Colonic mucosa (tissue), 4 donors: ENCODE measurements around the gene EYS. TPM values are rescaled to one million over a fixed set of nuclear protein-coding genes. Genes with fewer than 3 reads are reported as not detected.
"Not testable (repeated sequence)": the region's sequence is repeated elsewhere in the genome, so short reads cannot be mapped to it uniquely, and the experiment has no call there.

Experiments
- DNase-seq: peaks from one replicate; pipeline ENCODE4 v3.0.0-alpha.2; 2020
- H3K27ac ChIP-seq: fragments of 200-600 bp; one replicate; pipeline ENCODE4 v1.8.0; 2021
- H3K27me3 ChIP-seq: fragments of 200-600 bp; one replicate; pipeline ENCODE4 v1.8.0; 2021
- H3K36me3 ChIP-seq: fragments of 200-600 bp; one replicate; pipeline ENCODE4 v1.8.0; 2021
- H3K4me1 ChIP-seq: fragments of 200-600 bp; one replicate; pipeline ENCODE4 v1.8.0; 2021; ENCODE audit warnings: mild to moderate bottlenecking
- H3K4me3 ChIP-seq: fragments of 200-600 bp; one replicate; pipeline ENCODE4 v1.8.0; 2021
- H3K9ac ChIP-seq, 2 donors: one replicate each; pipeline ENCODE4 v1.7.0; 2013; ENCODE audit warnings: control low read depth in 2 of 2, low read depth in 2 of 2, low read length in 2 of 2
- H3K9me3 ChIP-seq: fragments of 200-600 bp; one replicate; pipeline ENCODE4 v1.8.0; 2021
- CTCF ChIP-seq: fragments of 200-600 bp; IDR thresholded peaks from one replicate; pipeline ENCODE4 v1.8.0; 2022; ENCODE audit warnings: antibody characterized with exemption, mild to moderate bottlenecking
- intact Hi-C: fragments of 100-400 bp; cut with DNase I; formaldehyde crosslinking; loops from one replicate; pipeline ENCODE4 v1.14.1; 2022
- total RNA-seq, 2 donors: library from RNA; stranded (reverse); fragmentation: NEBNext Ultra II Directional in 1 of 2; extraction: Animal tissue kit (Norgen Biotek cat#: 25700) in 1 of 2; gene quantifications; one replicate each; pipeline ENCODE4 v1.2.1, GENCODE V29; 2021
- donor health status: healthy.
- donor health status: DM: no; HTN: no; CAD: no.
- donor health status: DM: no; HTN: no; CAD: no.

The EYS gene
- total RNA-seq, 2 donors from 2014 or later, result 0.64 to 0.82 TPM

- Histone ChIP-seq H3K9ac (no peak overlapping the region), H3K4me3 (no peak overlapping the region), H3K27ac (no peak overlapping the region), H3K36me3 (no peaks in the 10 kb centered on the region), H3K4me1 (no peaks in the 10 kb centered on the region), H3K27me3 (no peaks in the 10 kb centered on the region), H3K9me3 (no peaks in the 10 kb centered on the region)
- TF ChIP-seq CTCF, result no peak
- no peak for DNase-seq
- intact Hi-C loops, result no loop called here
These were observed 175.5 kb downstream of the EYS start for GRCh38 chr6:65531533-65531932.

- Histone ChIP-seq H3K27me3 (no peaks in the 10 kb centered on the region), H3K4me3 (no peak overlapping the region), H3K36me3 (no peaks in the 10 kb centered on the region), H3K4me1 (no peaks in the 10 kb centered on the region), H3K27ac (no peak overlapping the region), H3K9ac (no peak overlapping the region), H3K9me3 (no peaks in the 10 kb centered on the region)
- intact Hi-C loops, result no loop called here
- TF ChIP-seq CTCF, result no peak
- DNase-seq, result no peak
These were observed 182.8 kb downstream of the EYS start for GRCh38 chr6:65524232-65524631.

GRCh38 chr6:65505736-65506135, 201.3 kb downstream of the EYS start:
- Histone ChIP-seq H3K4me1 (no peaks in the 10 kb centered on the region), H3K9me3 (no peaks in the 10 kb centered on the region), H3K36me3 (no peaks in the 10 kb centered on the region), H3K9ac (no peak overlapping the region), H3K27me3 (no peaks in the 10 kb centered on the region), H3K27ac (no peak overlapping the region), H3K4me3 (no peak overlapping the region)
- no peak for DNase-seq
- no peak for TF ChIP-seq CTCF
- intact Hi-C loops, result no loop called here

GRCh38 chr6:65501045-65501444, 206.0 kb downstream of the EYS start:
- no peak overlapping the region for H3K9ac ChIP-seq
- no peak overlapping the region for H3K27ac ChIP-seq
- no peaks in the 10 kb centered on the region for H3K9me3 ChIP-seq
- H3K4me3 ChIP-seq, result no peak overlapping the region
- H3K36me3 ChIP-seq, result no peaks in the 10 kb centered on the region
- H3K4me1 ChIP-seq, result no peaks in the 10 kb centered on the region
- DNase-seq, result no peak
- TF ChIP-seq CTCF, result no peak
- H3K27me3 ChIP-seq, result no peaks in the 10 kb centered on the region
- intact Hi-C loops, result no loop called here

GRCh38 chr6:65483652-65484051, 223.4 kb downstream of the EYS start:
- H3K4me1 ChIP-seq, H3K27ac ChIP-seq, H3K9me3 ChIP-seq, H3K36me3 ChIP-seq, H3K27me3 ChIP-seq, H3K4me3 ChIP-seq, H3K9ac ChIP-seq, intact Hi-C loops, DNase-seq: not testable (repeated sequence)

GRCh38 chr6:65469650-65470049, 237.4 kb downstream of the EYS start:
- H3K9me3 ChIP-seq, result no peaks in the 10 kb centered on the region
- H3K9ac ChIP-seq, result no peak overlapping the region
- no peaks in the 10 kb centered on the region for H3K4me1 ChIP-seq
- no peaks in the 10 kb centered on the region for H3K27me3 ChIP-seq
- no peak overlapping the region for H3K27ac ChIP-seq
- H3K36me3 ChIP-seq, result no peaks in the 10 kb centered on the region
- intact Hi-C loops, result no loop called here
- H3K4me3 ChIP-seq, result no peak overlapping the region
- TF ChIP-seq CTCF, result no peak
- DNase-seq, result no peak
